Activated naive CD8-positive, alpha-beta T cell treated with anti-CD3 and anti-CD28 coated beads, Interleukin-2, amount 50 U/mL, for 16 hours (primary cell): ENCODE measurements around the gene KMT5C.
"Not testable (repeated sequence)": the region's sequence is repeated elsewhere in the genome, so short reads cannot be mapped to it uniquely, and the experiment has no call there.

Experiments used
- DNase-seq: peaks from one replicate; pipeline ENCODE4 v3.0.0-alpha.2; 2020; ENCODE audit warnings: low read depth, low spot score

KMT5C gene

GRCh38 chr19:55316646-55317045, 23.0 kb upstream of the KMT5C start:
- no peak for DNase-seq

DNA sequence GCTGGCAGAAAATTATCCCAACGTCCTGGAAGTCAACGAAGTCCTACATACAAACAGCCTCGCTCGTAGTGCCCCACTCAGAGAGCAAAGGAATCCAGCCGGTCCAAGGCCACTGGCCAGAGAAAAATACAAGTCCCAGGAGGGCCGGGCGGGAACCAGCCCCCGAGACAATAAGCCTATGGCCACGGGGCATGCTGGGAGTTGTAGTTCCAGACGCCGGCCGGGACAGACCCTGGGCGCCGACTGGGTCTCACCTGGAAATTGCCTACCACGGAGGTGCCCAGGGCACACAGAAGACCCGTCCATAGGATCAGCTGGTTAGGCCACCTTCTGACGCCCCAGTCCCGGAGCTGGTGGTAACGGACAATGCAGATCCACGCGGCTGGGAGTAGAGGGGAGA, 19.9 kb upstream of the KMT5C start:
- DNase-seq: no peak

- no peak for DNase-seq
Measured at GRCh38 chr19:55320844-55321419, 18.7 kb upstream of the KMT5C start.

DNA sequence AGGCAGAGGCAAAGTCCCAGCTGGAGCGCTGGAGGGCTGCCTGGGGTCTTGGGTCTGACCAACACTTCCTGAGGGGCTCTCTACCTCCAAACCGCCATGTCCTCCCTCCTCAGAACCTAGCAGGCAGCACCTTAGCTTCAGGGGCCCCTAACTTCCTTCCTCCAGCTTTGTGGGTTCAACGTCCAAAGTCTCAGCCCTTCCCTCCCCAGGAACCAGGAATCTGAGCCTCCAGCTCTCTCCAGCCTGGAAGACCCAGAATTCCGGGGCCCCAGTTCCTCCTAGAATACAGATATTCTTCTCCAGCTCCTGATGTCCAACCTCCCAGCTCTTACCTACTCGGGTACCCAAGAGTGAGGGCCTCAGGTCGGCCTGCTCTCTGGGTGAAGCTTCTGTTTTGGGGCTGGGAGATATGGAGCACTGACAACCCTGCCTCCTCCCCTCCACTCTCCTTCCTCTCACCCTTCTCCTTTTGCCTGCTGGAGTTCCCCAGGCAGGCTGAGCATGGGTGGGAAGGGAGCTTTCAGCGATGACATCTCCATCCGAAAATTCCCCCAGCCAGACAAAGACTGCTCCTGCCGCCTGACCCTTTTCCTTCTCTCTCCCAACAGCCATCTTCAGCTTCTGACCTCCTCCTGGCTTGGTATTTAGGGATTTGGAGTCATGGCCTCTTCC, 18.1 kb upstream of the KMT5C start:
- DNase-seq: no peak

DNA sequence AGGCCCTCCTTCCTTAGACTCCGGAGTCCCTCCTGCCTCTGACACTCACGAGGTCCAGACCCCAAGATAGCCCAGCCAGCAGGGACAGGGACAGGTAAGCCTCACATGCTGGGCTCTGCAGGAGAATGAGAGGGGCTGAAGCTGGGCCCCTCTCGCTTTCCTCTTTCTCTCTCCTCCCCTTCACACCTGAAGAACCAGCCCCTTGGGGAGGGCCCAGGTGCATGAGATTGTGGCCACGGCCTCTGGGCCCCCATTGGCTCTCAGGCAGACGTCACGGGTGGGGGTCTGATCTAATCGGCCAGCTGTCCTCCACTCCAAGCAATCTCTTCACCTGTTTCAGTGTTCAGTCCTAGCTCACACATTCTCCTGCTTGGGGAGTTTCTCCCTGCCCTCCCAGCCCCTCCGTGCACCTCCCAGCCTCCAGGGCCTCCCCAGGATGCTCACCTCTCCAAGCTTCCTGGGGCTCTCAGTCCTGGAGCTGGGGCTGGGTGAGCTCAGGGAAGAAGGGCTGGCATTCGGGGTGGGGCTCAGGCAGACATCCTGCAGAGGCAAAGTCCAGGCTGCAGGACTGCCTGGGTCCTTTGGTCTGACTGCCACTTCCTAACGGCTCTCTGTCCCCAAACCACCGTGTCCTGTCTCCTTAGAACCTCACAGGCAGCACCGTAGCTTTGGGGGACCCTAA, 17.3 kb upstream of the KMT5C start:
- DNase-seq: no peak

- DNase-seq: no peak
Measured at GRCh38 chr19:55324662-55325061, 15.0 kb upstream of the KMT5C start.

GRCh38 chr19:55325172-55325571, 14.5 kb upstream of the KMT5C start, which contains the start of gene TMEM150B:
Gene TMEM150B (minus strand): TSS chr19:55325341. CDS start chr19:55321036, 4,305 bp downstream.
- DNase-seq: no peak

DNA sequence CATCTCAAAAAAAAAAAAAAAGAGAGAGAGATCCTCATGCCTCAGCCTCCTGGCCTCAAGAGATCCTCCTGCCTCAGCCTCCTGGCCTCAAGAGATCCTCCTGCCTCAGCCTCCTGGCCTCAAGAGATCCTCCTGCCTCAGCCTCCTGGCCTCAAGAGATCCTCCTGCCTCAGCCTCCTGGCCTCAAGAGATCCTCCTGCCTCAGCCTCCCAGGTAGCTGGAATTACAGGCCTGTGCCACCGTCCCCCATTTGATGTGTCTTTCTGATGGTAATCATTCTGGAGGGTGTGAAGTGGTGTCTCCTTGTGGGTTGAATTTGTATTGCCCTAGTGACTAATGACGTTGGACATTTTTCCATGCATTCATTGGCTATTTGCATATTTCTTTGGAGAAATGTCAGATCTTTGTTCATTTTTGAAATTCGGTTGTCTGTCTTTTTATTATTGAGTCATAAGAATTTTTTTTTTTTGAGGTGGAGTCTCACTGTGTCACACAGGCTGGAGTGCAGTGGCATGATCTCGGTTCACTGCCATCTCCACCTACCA, 10.8 kb upstream of the KMT5C start:
- DNase-seq: not testable (repeated sequence)

- not testable (repeated sequence) for DNase-seq
Measured at GRCh38 chr19:55329791-55330190, 9.9 kb upstream of the KMT5C start.

GRCh38 chr19:55333870-55334269, 5.8 kb upstream of the KMT5C start:
- no peak for DNase-seq

DNA sequence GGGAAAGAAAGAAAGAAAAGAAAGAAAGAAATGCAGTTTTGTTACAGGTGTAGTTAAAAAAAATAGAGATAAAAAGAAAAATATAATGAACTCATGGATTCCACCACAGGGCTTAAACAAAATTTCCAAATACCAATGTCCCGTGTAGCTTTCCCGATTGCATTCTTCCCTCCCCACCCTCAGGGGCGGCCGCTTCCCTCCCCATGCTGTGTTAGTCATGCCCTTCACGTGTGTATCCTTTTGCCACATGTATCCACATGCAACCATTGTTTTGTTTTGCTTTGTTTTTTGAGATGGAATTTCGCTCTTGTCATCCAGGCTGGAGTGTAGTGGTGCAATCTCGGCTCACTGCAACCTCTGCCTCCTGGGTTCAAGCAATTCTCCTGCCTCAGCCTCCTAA, 3.6 kb upstream of the KMT5C start:
- DNase-seq: no peak

DNA sequence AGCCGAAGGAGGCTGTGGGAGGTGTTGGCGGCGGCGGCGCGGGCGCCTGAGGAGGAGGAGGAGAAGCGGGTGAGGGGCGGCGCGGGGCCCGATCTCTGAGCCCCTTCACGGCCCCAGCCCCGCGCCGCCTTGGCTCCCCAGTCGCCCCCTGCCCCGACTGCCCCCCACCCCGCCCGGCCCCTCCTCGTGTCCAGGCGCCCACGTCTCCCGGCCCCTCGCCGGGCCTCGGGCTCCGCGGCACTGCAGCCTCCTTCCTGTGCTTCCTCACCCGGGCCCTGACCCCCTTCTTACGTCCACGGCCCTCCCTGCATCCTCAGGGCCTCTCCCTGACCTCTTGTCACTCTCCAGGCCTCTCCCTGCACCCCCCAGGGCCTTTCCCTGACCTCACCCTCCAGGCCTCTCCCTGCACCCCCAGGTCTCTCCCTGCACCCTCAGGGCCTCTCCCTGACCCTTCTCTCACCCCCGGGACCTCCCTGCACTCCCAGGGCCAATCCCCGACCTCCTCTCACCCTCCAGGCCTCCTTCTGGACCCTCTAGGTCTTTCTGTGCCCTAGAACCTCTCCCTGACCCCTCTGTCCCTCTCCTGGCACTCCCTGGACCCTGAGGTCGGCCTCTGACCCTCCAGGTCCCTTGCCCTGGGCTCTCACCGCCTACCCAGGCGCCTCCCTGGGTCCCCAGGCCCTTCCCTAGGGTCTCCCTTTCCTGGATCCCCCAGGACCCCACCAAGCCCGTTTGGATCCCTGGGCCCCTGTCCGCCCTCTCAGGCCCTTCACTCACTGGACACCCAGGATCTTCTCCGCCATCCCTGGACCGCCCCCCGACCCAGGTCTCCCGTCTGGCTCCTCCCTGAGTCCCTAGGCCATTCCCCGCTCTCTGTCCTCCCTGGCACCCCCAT, 460 bp downstream of the KMT5C start:
- DNase-seq: no peak

DNA sequence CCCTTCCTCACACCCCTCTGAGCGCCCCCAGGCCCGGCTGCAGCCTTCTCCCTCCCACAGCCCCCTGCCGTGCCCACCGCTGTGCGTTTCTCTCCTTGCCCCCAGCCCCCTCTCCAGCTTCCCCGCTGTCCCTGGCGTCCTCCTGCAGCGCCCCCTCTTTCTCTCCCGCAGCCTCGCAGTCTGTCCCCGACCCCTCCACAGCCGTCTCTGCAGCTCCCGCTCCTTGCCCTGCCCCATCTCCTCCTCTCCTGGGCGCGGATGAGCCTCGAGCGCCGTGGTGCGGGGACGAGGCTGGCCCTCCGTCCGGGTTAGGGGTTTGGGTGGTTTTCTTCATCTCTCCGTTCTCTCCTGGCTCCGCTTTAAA, 1.1 kb downstream of the KMT5C start:
- no peak for DNase-seq

DNA sequence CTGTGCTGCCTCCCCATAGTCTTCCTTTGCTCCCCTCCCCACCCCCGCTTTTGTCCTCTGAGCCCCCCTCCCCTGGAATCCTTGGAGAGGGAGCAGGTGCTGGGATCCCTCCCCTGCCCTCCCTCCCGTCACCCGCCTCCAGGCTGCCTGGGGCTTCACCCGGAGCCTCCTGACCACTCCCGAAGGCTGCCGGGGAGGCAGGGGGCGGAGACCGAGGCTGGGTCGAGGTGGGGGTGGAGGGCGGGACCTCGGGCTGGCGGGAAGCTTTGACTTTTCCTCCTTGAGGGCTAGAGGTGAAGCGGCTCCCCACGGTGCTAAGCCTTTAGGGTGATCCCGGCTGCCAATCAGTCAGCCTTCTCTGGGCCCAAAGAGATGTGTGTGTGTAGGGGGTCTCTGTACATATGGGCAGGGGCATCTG, 1.5 kb downstream of the KMT5C start:
- no peak for DNase-seq

- no peak for DNase-seq
Measured at GRCh38 chr19:55341595-55342531, 2.2 kb downstream of the KMT5C start.

DNA sequence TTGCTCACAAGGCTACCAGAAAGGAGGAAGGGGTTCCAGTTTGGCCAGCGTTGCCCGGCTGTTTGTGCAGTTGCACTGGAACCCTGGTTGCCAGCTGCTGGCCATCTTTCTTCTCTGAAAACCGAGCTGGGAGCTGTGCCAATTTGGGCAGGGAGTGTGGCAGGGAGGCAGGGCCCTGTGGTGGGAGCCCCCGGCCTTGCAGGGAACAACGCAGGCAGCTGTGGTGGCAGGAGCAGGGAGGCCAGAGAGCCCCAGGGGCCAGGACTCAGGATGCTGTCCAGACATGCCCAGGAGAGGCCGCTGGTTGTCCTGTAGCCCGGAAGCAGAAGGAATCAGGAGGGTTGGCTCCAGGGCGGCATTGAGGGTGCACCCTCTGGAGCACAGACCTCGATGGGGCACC, 4.8 kb downstream of the KMT5C start:
- DNase-seq: no peak

- DNase-seq: no peak
Measured at GRCh38 chr19:55345101-55345817, 5.6 kb downstream of the KMT5C start.

DNA sequence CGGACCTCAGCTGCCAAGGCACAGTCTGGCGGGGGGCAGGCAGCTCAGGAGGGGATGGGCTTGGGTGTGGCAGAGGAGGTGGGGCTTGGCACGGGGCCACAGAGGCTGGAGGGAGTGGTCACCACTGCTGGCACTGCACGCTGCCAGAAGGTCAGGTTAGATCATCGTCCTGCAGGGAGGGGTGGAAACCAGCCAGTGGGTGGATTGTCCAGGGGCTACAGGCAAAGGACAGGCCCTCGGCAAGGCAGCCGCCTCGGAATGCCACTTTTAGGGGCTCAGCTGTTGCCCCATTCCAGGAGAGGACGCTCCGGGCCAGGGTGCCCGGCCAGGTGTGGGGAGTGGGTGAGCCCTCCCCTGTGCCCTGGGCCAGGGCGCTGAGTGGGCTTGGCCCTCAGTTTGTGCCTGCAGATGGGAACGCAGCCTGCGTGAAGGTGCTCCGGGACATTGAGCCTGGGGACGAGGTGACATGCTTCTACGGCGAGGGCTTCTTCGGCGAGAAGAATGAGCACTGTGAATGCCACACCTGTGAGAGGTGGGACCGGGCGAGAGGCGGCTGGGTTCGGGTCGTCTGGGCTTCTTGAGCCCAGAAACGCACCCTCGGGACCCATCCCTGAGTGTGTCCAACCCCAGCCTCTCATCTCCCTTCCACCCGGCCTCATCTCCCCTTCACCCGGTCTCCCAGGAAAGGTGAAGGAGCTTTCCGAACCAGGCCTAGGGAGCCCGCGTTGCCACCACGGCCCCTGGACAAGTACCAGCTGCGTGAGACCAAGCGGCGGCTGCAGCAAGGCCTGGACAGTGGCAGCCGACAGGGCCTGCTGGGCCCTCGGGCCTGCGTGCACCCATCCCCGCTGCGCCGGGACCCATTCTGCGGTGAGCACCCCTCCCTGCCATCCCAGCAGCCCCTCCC, 6.4 kb downstream of the KMT5C start:
- no peak for DNase-seq
